RWPE2 (cell line): Measurements from ENCODE around the gene GARIN5A.

Experiments
- ATAC-seq: fragments of 200-7000 bp; cut with Tn5 transposase; 3 replicates; pipeline ENCODE4 v1.9.1; 2021; ENCODE audit warnings: low read depth
- DNase-seq: peaks from one replicate; pipeline ENCODE4 v3.0.0-alpha.2; 2020; ENCODE audit warnings: low spot score
- H3K27ac ChIP-seq: fragments of 450-650 bp; 2 replicates; pipeline ENCODE4 v1.5.1; 2017; ENCODE audit warnings: mild to moderate bottlenecking; ENCODE audit not compliant: poor library complexity, severe bottlenecking
- H3K27me3 ChIP-seq: fragments of 250-450 bp; sonication (Bioruptor Pico); 2 replicates; pipeline ENCODE4 v1.5.1; 2021; ENCODE audit warnings: mild to moderate bottlenecking, moderate library complexity; ENCODE audit not compliant: insufficient read depth, poor library complexity, severe bottlenecking
- H3K36me3 ChIP-seq: fragments of 250-450 bp; sonication (Bioruptor Pico); 2 replicates; pipeline ENCODE4 v1.5.1; 2020; ENCODE audit warnings: low read depth, mild to moderate bottlenecking, moderate library complexity
- H3K4me1 ChIP-seq: fragments of 250-450 bp; sonication (Bioruptor Pico); 2 replicates; pipeline ENCODE4 v1.5.1; 2021; ENCODE audit warnings: mild to moderate bottlenecking, moderate library complexity; ENCODE audit not compliant: insufficient read depth, poor library complexity, severe bottlenecking
- H3K4me3 ChIP-seq: fragments of 250-450 bp; sonication (Bioruptor Pico); 2 replicates; pipeline ENCODE4 v1.5.1; 2021; ENCODE audit warnings: mild to moderate bottlenecking, moderate library complexity; ENCODE audit not compliant: severe bottlenecking
- H3K9me3 ChIP-seq: fragments of 250-450 bp; sonication (Bioruptor Pico); 2 replicates; pipeline ENCODE4 v1.5.1; 2021; ENCODE audit warnings: mild to moderate bottlenecking, moderate library complexity; ENCODE audit not compliant: severe bottlenecking
- CTCF ChIP-seq: fragments of 450-650 bp; IDR thresholded peaks from one replicate; pipeline ENCODE4 v1.5.1; 2017; ENCODE audit warnings: mild to moderate bottlenecking, moderate library complexity; ENCODE audit not compliant: poor library complexity, severe bottlenecking

Gene GARIN5A

DNA sequence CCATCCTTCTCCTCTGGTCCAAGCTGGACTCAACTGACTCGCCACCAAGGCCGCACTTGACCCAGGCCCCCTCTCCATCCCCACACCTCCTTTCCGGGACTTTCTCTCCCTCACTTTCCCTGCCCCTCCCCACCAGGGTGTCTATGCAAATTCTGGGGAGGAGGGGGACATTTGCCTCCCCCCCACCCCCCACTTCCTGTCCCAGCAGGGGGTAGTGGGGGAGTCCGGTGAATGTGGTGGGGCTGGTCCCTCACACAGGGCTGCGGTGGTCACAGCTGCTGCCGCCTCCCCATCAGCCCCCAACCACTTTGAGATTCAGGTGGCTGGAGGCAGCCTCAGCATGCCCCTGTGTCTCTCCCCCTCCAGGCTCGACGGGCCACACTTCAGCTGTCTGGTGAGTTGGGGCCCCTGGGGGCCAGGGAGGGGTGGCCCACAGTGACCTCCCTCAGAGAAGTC, 57.0 kb downstream of the GARIN5A start:
- H3K27ac ChIP-seq = no peak overlapping the region
- H3K4me1 ChIP-seq = no peaks in the 10 kb centered on the region
- no peaks in the 10 kb centered on the region for H3K9me3 ChIP-seq
- no peak for TF ChIP-seq CTCF
- ATAC-seq (no peak), DNase-seq (no peak)
- no peak overlapping the region for H3K4me3 ChIP-seq
- H3K27me3 ChIP-seq = peaks cover 17% of the 10 kb centered on the region
- peaks cover 4% of the 10 kb centered on the region; the same call in 1 of the 2 replicates for H3K36me3 ChIP-seq

DNA sequence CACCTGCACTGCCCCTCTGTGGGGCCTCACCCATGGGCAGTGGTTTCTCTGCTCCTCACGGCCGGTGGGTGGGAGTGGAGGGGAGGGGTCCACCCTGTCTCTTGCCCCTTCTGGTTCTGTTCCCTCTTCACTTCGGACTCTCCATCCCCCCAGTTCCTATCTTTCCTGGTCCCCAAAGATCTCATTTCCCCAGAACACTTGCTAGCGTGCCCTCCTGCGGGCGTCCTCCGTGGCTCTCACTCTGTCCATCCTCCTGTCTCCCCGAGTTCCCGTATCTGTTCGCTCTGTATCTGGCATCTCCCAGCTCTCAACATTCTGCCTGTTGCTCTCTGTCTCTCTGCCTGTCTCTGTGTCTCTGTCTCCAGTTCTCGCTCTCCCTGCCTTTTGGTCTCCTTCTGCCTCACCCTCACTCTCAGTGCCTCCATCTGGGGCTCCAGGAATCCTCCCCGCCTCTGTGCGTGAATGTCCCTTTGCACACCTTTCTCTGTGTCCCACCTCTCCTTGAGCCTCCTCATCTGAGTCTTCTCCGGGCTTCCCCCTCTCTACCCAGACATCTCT, 57.5 kb downstream of the GARIN5A start:
- Histone ChIP-seq H3K4me1 (no peaks in the 10 kb centered on the region), H3K9me3 (no peaks in the 10 kb centered on the region), H3K4me3 (no peak overlapping the region), H3K36me3 (peaks cover 4% of the 10 kb centered on the region; the same call in 1 of the 2 replicates), H3K27ac (no peak overlapping the region), H3K27me3 (peaks cover 17% of the 10 kb centered on the region)
- ATAC-seq (no peak), DNase-seq (no peak)
- TF ChIP-seq CTCF = no peak

DNA sequence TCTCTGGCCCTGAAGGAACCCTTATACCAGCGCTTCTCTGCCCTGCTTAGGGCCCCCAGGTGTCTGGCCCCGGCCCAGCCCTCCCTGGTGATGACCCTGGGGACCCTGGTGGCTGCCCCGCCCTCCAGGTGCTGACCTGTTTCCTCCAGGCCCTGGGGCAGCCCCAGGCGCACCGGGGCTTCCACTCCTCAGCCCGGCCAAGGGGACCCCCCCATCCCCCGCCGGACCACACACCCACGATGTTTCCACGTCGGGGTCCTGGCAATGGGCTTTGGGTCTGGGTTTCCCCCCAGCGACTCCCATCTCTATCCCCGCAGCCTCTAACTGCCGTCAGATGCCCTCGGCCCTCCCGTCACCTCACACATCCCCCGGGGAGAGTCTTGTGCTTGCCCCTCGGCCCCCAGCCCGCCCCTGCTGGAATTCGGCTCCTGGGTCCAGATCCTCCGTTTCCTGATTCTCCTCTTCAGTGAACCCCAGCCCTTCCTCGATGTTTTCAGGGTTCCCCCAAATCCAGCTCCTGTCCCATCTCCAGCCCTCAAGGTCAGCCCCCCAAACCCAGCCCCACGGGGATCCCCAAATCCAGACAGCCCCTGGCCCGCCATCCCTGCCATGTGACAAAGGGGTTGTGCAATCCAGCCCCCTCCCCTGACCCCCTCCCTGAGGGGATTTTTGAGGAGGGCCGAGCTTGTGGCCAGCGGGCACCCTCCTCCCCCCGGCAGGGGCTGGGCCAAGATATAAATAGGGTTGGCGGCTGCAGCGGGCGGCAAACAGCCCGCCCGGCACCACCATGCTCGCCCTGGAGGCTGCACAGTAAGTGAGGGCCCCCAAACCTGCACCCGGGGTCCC, 58.2 kb downstream of the GARIN5A start, which contains the start of gene SPIB:
TSS of gene SPIB (plus strand) at position 763 of the 846 bp plus-strand sequence. CDS start at position 788, 25 bp downstream.
- no peak for TF ChIP-seq CTCF
- peaks cover 4% of the 10 kb centered on the region for H3K36me3 ChIP-seq
- H3K27me3 ChIP-seq = peaks cover 17% of the 10 kb centered on the region
- H3K4me3 ChIP-seq = no peak within 1 kb of the TSS
- no peaks in the 10 kb centered on the region for H3K4me1 ChIP-seq
- ATAC-seq (0 out of 3 replicates have a peak, but pooled peaks have one; percentile 5), DNase-seq (no peak)
- no peaks in the 10 kb centered on the region for H3K9me3 ChIP-seq
- no peak within 1 kb of the TSS for H3K27ac ChIP-seq

DNA sequence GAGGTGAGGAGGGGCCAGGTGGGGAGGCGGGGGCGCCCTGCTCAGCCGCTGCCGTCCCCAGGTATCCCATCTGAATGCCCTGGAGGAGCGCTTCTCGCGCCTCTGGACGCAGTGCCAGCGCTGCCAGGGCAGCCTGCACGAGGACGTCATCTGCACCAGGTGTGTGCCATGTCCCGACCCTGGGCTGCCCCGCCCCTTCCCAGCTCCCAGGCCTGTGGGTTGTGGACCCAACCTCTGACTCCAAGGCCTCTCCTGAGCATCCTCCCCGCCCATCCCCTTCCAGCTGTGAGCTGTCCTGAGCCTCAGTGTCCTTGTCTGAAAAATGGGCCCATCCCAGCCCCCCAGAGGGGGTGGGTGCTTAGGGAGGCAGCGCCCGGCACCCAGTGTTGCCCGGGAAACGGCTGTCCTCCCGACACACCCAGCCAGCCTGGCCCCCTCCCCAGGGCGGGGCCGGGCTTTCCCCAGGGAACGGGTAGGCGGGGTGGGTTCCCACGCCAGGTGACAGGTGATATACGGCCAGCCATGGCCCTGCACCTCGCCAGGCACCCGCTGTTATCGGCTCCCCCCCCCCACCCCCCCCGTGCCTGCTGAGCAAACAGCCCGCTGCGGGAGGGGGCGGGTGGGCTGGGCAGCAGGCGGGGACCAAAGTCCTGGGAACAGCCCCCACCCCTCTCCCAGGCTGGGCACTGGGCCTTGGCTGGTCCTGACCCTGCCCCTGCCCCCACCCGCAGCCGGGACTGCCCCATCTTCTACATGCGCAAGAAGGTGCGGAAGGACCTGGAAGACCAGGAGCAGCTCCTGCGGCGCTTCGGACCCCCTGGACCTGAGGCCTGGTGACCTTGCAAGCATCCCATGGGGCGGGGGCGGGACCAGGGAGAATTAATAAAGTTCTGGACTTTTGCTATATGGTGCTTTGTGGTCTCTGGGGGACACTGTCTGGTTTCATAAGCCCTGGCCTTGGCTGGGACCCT, 59.3 kb downstream of the GARIN5A start:
- peaks cover 14% of the 10 kb centered on the region for H3K36me3 ChIP-seq
- no peaks in the 10 kb centered on the region for H3K4me1 ChIP-seq
- peaks cover 17% of the 10 kb centered on the region for H3K27me3 ChIP-seq
- no peak for TF ChIP-seq CTCF
- peaks cover under 1% of the 10 kb centered on the region for H3K9me3 ChIP-seq
- no peak overlapping the region for H3K27ac ChIP-seq
- ATAC-seq (peak; percentile 4; the same call in 1 of the 3 replicates), DNase-seq (no peak)
- H3K4me3 ChIP-seq = no peak overlapping the region
